Lower leg skin (tissue), 4 donors: Measurements from ENCODE around the gene METAP1D. TPM values are rescaled to one million over a fixed set of nuclear protein-coding genes. Genes with fewer than 3 reads are reported as not detected.
"Not testable (repeated sequence)": the region's sequence is repeated elsewhere in the genome, so short reads cannot be mapped to it uniquely, and the experiment has no call there.

Experiments
- DNase-seq, 2 donors: peaks; one replicate each; pipeline ENCODE4 v3.0.0-alpha.2; 2019; ENCODE audit warnings: low spot score in 2 of 2
- H3K4me3 ChIP-seq: fragments of 200-600 bp; sonication (generic); 2 replicates; pipeline ENCODE4 v1.5.1; 2017; ENCODE audit warnings: mild to moderate bottlenecking, low read depth; ENCODE audit not compliant: poor library complexity, severe bottlenecking
- CTCF ChIP-seq, 3 donors: fragments of 450-650 bp; IDR thresholded peaks; one replicate each; pipeline ENCODE4 v1.5.1; 2016; ENCODE audit warnings: antibody characterized with exemption in 3 of 3, mild to moderate bottlenecking in 3 of 3, moderate library complexity in 2 of 3
- POLR2A ChIP-seq, 2 donors: fragments of 450-650 bp; IDR thresholded peaks; one replicate each; pipeline ENCODE4 v1.6.1; 2016 to 2017; ENCODE audit warnings: antibody characterized with exemption in 2 of 2, mild to moderate bottlenecking in 1 of 2, moderate library complexity in 1 of 2
- whole genome bisulfite sequencing, 2 donors: methylation state at CpG; one replicate each; pipeline ENCODE4 v1.1.5; 2018; 5-methylcytosine and 5-hydroxymethylcytosine counted together
- intact Hi-C: fragments of 100-400 bp; cut with DNase I; formaldehyde crosslinking; loops from one replicate; pipeline ENCODE4 v1.15.0; 2023; ENCODE audit warnings: low total_unique reads
- total RNA-seq, 4 donors: library from RNA; depleted of rRNA; stranded (reverse); fragments of >200 nt; gene quantifications; one replicate each; pipeline ENCODE4 v1.1.0, GENCODE V29; 2016

Gene METAP1D
- total RNA-seq, 4 donors from 2014 or later = 3.1 to 5.4 (median 4.5) TPM

GRCh38 chr2:172063446-172063845 is 63.7 kb downstream of the METAP1D start:
- WGBS, 2 donors = 93 to 94% methylated on average over 9 of the region's 9 CpGs
- TF ChIP-seq POLR2A (IDR thresholded peaks at IDR 0.05) = no peak
- no peak for TF ChIP-seq CTCF (IDR thresholded peaks at IDR 0.05)
- H3K4me3 ChIP-seq = no peak overlapping the region
- DNase-seq = no peak
- intact Hi-C loops = no loop called here

- TF ChIP-seq POLR2A (IDR thresholded peaks at IDR 0.05) (no peak), CTCF (IDR thresholded peaks at IDR 0.05) (no peak)
- 65 to 82% methylated on average over 4 of the region's 4 CpGs for WGBS, 2 donors
- intact Hi-C loops = no loop called here
- no peak for DNase-seq
- no peak overlapping the region for H3K4me3 ChIP-seq
Observed at GRCh38 chr2:172065111-172065510, 65.4 kb downstream of the METAP1D start.

- intact Hi-C loops = no loop called here
- WGBS, 2 donors = 95 to 96% methylated on average over 4 of the region's 4 CpGs
- no peak for DNase-seq
Observed at GRCh38 chr2:172066394-172066886, 66.7 kb downstream of the METAP1D start.

GRCh38 chr2:172067905-172068304 is 68.2 kb downstream of the METAP1D start:
- WGBS, 2 donors = 98% methylated on average over 4 of the region's 4 CpGs
- DNase-seq, intact Hi-C loops, H3K4me3 ChIP-seq: not testable (repeated sequence)

More at GRCh38 chr2:172066394-172066886, 66.7 kb downstream of the METAP1D start:
- no peak overlapping the region for H3K4me3 ChIP-seq
- TF ChIP-seq CTCF (IDR thresholded peaks at IDR 0.05) (no peak), POLR2A (IDR thresholded peaks at IDR 0.05) (no peak)

GRCh38 chr2:172070936-172071335 is 71.2 kb downstream of the METAP1D start:
- intact Hi-C loops = no loop called here
- TF ChIP-seq POLR2A (IDR thresholded peaks at IDR 0.05) (no peak), CTCF (IDR thresholded peaks at IDR 0.05) (no peak)
- H3K4me3 ChIP-seq = no peak overlapping the region
- 86 to 97% methylated on average over 1 of the region's 1 CpG for WGBS, 2 donors
- DNase-seq = no peak

GRCh38 chr2:172072303-172072702 is 72.5 kb downstream of the METAP1D start:
- TF ChIP-seq POLR2A (IDR thresholded peaks at IDR 0.05) (no peak), CTCF (IDR thresholded peaks at IDR 0.05) (no peak)
- no peak overlapping the region for H3K4me3 ChIP-seq
- no peak for DNase-seq
- intact Hi-C loops = no loop called here
- 89 to 97% methylated on average over 3 of the region's 3 CpGs for WGBS, 2 donors
